ENCODE results near the gene CRTAP.

DNA sequence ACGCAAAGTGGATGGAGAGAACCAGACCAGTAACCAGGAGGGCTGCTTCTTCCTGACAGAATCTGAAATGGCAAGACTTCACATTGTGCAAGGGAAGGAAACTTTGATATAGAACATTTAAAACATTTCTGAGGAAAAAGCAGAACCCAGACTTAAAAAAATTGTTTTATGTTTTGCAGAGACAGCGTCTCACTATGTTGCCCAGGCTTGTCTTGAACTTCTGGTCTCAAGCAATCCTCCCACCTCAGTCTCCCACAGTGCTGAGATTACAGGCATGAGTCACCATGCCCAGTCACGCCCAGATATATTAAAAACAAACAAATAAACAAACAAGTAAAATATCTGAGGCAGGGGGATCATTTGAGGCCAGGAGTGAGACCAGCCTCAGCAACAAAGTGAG, 46.2 kb downstream of the CRTAP start:
- TF ChIP-seq, protein P1, sequence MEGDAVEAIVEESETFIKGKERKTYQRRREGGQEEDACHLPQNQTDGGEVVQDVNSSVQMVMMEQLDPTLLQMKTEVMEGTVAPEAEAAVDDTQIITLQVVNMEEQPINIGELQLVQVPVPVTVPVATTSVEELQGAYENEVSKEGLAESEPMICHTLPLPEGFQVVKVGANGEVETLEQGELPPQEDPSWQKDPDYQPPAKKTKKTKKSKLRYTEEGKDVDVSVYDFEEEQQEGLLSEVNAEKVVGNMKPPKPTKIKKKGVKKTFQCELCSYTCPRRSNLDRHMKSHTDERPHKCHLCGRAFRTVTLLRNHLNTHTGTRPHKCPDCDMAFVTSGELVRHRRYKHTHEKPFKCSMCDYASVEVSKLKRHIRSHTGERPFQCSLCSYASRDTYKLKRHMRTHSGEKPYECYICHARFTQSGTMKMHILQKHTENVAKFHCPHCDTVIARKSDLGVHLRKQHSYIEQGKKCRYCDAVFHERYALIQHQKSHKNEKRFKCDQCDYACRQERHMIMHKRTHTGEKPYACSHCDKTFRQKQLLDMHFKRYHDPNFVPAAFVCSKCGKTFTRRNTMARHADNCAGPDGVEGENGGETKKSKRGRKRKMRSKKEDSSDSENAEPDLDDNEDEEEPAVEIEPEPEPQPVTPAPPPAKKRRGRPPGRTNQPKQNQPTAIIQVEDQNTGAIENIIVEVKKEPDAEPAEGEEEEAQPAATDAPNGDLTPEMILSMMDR (IDR thresholded peaks at IDR 0.05; ENCODE audit: insufficient read depth, low read length), result no peak
- TF ChIP-seq POLR2AphosphoS5 (IDR thresholded peaks at IDR 0.05; ENCODE audit: low read depth) (no peak), GABPA (IDR thresholded peaks at IDR 0.05; ENCODE audit: low read depth) (no peak)
